ENCODE results near the gene ADGRG6. TPM values are rescaled to one million over a fixed set of nuclear protein-coding genes. Genes with fewer than 3 reads are reported as not detected.
A peak's percentile ranks its signal among the peaks of the same experiment; 100 is the strongest.

ADGRG6 gene
- total RNA-seq, 2 experiments from 2014 or later = 0.26 to 0.43 TPM

- Mint-ChIP-seq H3K4me1 (no peaks in the 10 kb centered on the region), H3K27ac (no peak overlapping the region), H3K36me3 (ENCODE audit: low read depth) (no peaks in the 10 kb centered on the region), H3K27me3 (peaks cover 4% of the 10 kb centered on the region), H3K4me3 (no peak overlapping the region), H3K9me3 (ENCODE audit: low read depth) (no peaks in the 10 kb centered on the region)
- DNase-seq = no peak
- intact Hi-C loops (cut with DNase I, micrococcal nuclease) = no loop called here
- ChIA-PET CTCF (no interaction called here), POLR2A (no interaction called here)
- no peak for ATAC-seq
These were observed 9.5 kb upstream of the ADGRG6 start for GRCh38 chr6:142292166-142292924.

- intact Hi-C loops (cut with DNase I, micrococcal nuclease) = no loop called here
- DNase-seq = no peak
These were observed 8.7 kb upstream of the ADGRG6 start for GRCh38 chr6:142293121-142293520.

GRCh38 chr6:142294679-142295078 is 7.1 kb upstream of the ADGRG6 start:
- ChIA-PET CTCF (no interaction called here), POLR2A (no interaction called here)
- intact Hi-C loops (cut with DNase I, micrococcal nuclease) = no loop called here
- H3K27me3 Mint-ChIP-seq = peaks cover 4% of the 10 kb centered on the region
- H3K36me3 Mint-ChIP-seq (ENCODE audit: low read depth) = no peaks in the 10 kb centered on the region
- H3K9me3 Mint-ChIP-seq (ENCODE audit: low read depth) = no peaks in the 10 kb centered on the region
- DNase-seq (no peak), ATAC-seq (no peak)
- no peak overlapping the region for H3K4me3 Mint-ChIP-seq
- no peak overlapping the region for H3K27ac Mint-ChIP-seq
- no peaks in the 10 kb centered on the region for H3K4me1 Mint-ChIP-seq

More at GRCh38 chr6:142293121-142293520, 8.7 kb upstream of the ADGRG6 start:
- Mint-ChIP-seq H3K27ac (no peak overlapping the region), H3K4me3 (no peak overlapping the region), H3K27me3 (peaks cover 4% of the 10 kb centered on the region), H3K36me3 (ENCODE audit: low read depth) (no peaks in the 10 kb centered on the region), H3K4me1 (no peaks in the 10 kb centered on the region), H3K9me3 (ENCODE audit: low read depth) (no peaks in the 10 kb centered on the region)
- no peak for ATAC-seq
- ChIA-PET POLR2A (no interaction called here), CTCF (no interaction called here)

GRCh38 chr6:142296975-142297604 is 4.7 kb upstream of the ADGRG6 start:
- Mint-ChIP-seq H3K4me3 (no peak overlapping the region), H3K27me3 (peaks cover 13% of the 10 kb centered on the region), H3K9me3 (ENCODE audit: low read depth) (no peaks in the 10 kb centered on the region), H3K4me1 (peaks cover 5% of the 10 kb centered on the region), H3K36me3 (ENCODE audit: low read depth) (no peaks in the 10 kb centered on the region), H3K27ac (no peak overlapping the region)
- DNase-seq = no peak
- CTCF ChIA-PET = no interaction called here
- intact Hi-C loops (cut with DNase I, micrococcal nuclease) = no loop called here
- no peak for ATAC-seq
- POLR2A ChIA-PET = no interaction called here

- H3K27ac Mint-ChIP-seq = no peak overlapping the region
- no peak overlapping the region for H3K4me3 Mint-ChIP-seq
- H3K27me3 Mint-ChIP-seq = peaks cover 17% of the 10 kb centered on the region
- ChIA-PET CTCF (no interaction called here), POLR2A (no interaction called here)
- no peak for DNase-seq
- ATAC-seq = no peak
- peaks cover 8% of the 10 kb centered on the region for H3K4me1 Mint-ChIP-seq
- intact Hi-C loops (cut with DNase I, micrococcal nuclease) = no loop called here
- no peaks in the 10 kb centered on the region for H3K36me3 Mint-ChIP-seq (ENCODE audit: low read depth)
- no peaks in the 10 kb centered on the region for H3K9me3 Mint-ChIP-seq (ENCODE audit: low read depth)
These were observed 4.2 kb upstream of the ADGRG6 start for GRCh38 chr6:142297605-142297995.

- DNase-seq = no peak
- H3K4me3 Mint-ChIP-seq = no peak overlapping the region
These were observed 3.6 kb upstream of the ADGRG6 start for GRCh38 chr6:142297996-142298753.

GRCh38 chr6:142300302-142300701 is 1.5 kb upstream of the ADGRG6 start:
- H3K27me3 Mint-ChIP-seq = peaks cover 21% of the 10 kb centered on the region
- DNase-seq (no peak), ATAC-seq (no peak)
- H3K4me1 Mint-ChIP-seq = peaks cover 8% of the 10 kb centered on the region
- intact Hi-C loops (cut with DNase I, micrococcal nuclease) = loop anchor here in 1 of 2 experiments (5.0 kb wide), 1 partner anchor 153 kb away; the partner anchor contains the start of genes NMBR and VTA1
- no peaks in the 10 kb centered on the region for H3K36me3 Mint-ChIP-seq (ENCODE audit: low read depth)
- no peaks in the 10 kb centered on the region for H3K9me3 Mint-ChIP-seq (ENCODE audit: low read depth)
- POLR2A ChIA-PET = no interaction called here
- no peak overlapping the region for H3K27ac Mint-ChIP-seq
- CTCF ChIA-PET = interaction anchor here (1.5 to 2.1 kb wide), 3 partner anchors 14 to 174 kb away, joined by 3 to 5 read pairs (median 4); no protein-coding TSS in a partner anchor
- no peak overlapping the region for H3K4me3 Mint-ChIP-seq

More at GRCh38 chr6:142297996-142298753, 3.6 kb upstream of the ADGRG6 start:
- Mint-ChIP-seq H3K4me1 (peaks cover 8% of the 10 kb centered on the region), H3K36me3 (ENCODE audit: low read depth) (no peaks in the 10 kb centered on the region), H3K27ac (no peak overlapping the region), H3K27me3 (peaks cover 23% of the 10 kb centered on the region), H3K9me3 (ENCODE audit: low read depth) (no peaks in the 10 kb centered on the region)
- POLR2A ChIA-PET = no interaction called here
- CTCF ChIA-PET = interaction anchor here (0.7 kb wide), 1 partner anchor 18 kb away, joined by 3 read pairs; no protein-coding TSS in a partner anchor
- intact Hi-C loops (cut with DNase I, micrococcal nuclease) = no loop called here
- no peak for ATAC-seq

- Mint-ChIP-seq H3K9me3 (ENCODE audit: low read depth) (no peaks in the 10 kb centered on the region), H3K4me1 (peaks cover 8% of the 10 kb centered on the region), H3K36me3 (ENCODE audit: low read depth) (no peaks in the 10 kb centered on the region), H3K4me3 (peak overlapping the region; percentile 75), H3K27me3 (peaks cover 21% of the 10 kb centered on the region), H3K27ac (peak overlapping the region; percentile 44)
- DNase-seq (peak; percentile 13), ATAC-seq (peak; percentile 7)
- intact Hi-C loops (cut with DNase I, micrococcal nuclease) = loop anchor here in 1 of 2 experiments (5.0 kb wide), 1 partner anchor 154 kb away; the partner anchor contains the start of genes NMBR and VTA1
- ChIA-PET POLR2A (interaction anchor here (0.6 kb wide), 1 partner anchor 246 kb away, joined by 7 read pairs; no protein-coding TSS in a partner anchor), CTCF (interaction anchor here (0.8 to 2.1 kb wide), 5 partner anchors 15 to 508 kb away, joined by 3 to 5 read pairs (median 3); no protein-coding TSS in a partner anchor)
These were observed 803 bp upstream of the ADGRG6 start for GRCh38 chr6:142300758-142301650.

GRCh38 chr6:142302421-142303175 is 791 bp downstream of the ADGRG6 start:
- Mint-ChIP-seq H3K9me3 (ENCODE audit: low read depth) (no peaks in the 10 kb centered on the region), H3K36me3 (ENCODE audit: low read depth) (no peaks in the 10 kb centered on the region), H3K27ac (no peak overlapping the region), H3K27me3 (peaks cover 25% of the 10 kb centered on the region), H3K4me3 (peak overlapping the region; percentile 75), H3K4me1 (peaks cover 8% of the 10 kb centered on the region)
- ChIA-PET POLR2A (no interaction called here), CTCF (interaction anchor here (0.5 to 1.3 kb wide), 2 partner anchors 27 to 86 kb away, joined by 3 to 4 read pairs; no protein-coding TSS in a partner anchor)
- ATAC-seq (no peak), DNase-seq (no peak)
- intact Hi-C loops (cut with DNase I, micrococcal nuclease) = loop anchor here in 1 of 2 experiments (5.0 kb wide), 1 partner anchor 155 kb away; the partner anchor contains the start of genes NMBR and VTA1

GRCh38 chr6:142303176-142303533 is 1.3 kb downstream of the ADGRG6 start:
- intact Hi-C loops (cut with DNase I, micrococcal nuclease) = loop anchor here in 1 of 2 experiments (5.0 kb wide), 1 partner anchor 156 kb away; the partner anchor contains the start of genes NMBR and VTA1
- Mint-ChIP-seq H3K27me3 (peaks cover 25% of the 10 kb centered on the region), H3K27ac (no peak overlapping the region), H3K4me3 (no peak overlapping the region), H3K36me3 (ENCODE audit: low read depth) (no peaks in the 10 kb centered on the region), H3K4me1 (peaks cover 8% of the 10 kb centered on the region), H3K9me3 (ENCODE audit: low read depth) (no peaks in the 10 kb centered on the region)
- POLR2A ChIA-PET = no interaction called here
- ATAC-seq (no peak), DNase-seq (no peak)
- CTCF ChIA-PET = interaction anchor here (0.8 to 1.3 kb wide), 4 partner anchors 27 to 147 kb away, joined by 3 to 4 read pairs (median 4); no protein-coding TSS in a partner anchor
